Measurements from ENCODE around the gene PADI3. TPM values are rescaled to one million over a fixed set of nuclear protein-coding genes. Genes with fewer than 3 reads are reported as not detected.
"Not testable (repeated sequence)": the region's sequence is repeated elsewhere in the genome, so short reads cannot be mapped to it uniquely, and the experiment has no call there.

PADI3 gene
- total RNA-seq, 1 experiment from 2014 or later = 2.5 TPM

DNA sequence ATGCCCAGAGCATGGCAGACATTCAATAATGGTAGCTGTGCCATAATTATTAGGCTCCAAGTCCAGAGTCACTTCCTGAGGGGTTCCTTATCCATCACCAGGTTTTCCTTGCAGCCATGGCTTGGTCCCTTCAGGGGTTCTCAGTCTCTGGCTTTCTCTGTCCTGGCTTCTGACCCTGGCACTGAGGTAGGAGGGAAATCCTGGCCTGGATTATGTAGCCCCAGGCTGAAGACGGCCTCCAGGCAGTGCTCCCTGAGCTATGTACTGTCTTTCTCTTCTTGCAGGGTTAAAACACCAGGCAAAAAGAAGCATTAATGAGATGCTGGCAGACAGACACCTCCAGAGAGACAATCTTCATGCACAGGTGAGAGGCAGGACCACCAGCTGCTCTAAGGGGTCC lies 9.5 kb upstream of the PADI3 start:
- no peak overlapping the region for H3K27ac Mint-ChIP-seq
- peak; percentile 87 for DNase-seq
- no CpG with 5 or more reads among the region's 1 CpG for WGBS (ENCODE audit: extremely low coverage, insufficient read length, low lambda C conversion rate)

DNA sequence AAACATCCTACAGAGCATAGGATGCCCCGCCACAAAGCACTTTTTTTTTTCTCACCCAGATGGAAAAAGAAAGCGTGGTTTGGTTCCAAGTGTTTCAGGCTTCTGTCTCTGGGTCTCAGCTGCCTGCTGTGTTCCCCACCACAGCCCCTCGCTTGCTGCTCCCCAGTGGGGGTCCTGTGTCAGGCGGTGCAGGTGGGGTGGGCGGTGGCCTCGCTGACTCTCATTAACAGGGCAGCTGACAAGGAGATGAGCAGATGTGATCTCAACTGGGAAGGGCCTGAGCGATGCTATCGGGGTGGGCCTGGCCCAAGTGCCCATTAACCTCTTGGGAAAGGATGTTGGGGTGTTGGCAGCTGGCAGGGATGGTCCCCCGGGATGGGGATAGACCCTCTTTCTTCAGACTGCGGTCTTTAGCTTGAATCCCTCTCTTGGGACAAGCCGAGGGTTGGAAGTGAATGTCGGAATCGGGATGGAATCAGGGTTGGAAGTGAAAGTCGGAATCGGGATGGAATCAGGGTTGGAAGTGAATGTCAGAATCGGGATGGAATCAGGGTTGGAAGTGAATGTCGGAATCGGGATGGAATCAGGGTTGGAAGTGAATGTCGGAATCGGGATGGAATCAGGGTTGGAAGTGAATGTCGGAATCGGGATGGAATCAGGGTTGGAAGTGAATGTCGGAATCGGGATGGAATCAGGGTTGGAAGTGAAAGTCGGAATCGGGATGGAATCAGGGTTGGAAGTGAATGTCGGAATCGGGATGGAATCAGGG lies 7.7 kb upstream of the PADI3 start:
- H3K79me1 ChIP-seq (ENCODE audit: insufficient read depth, low read depth, low read length, poor library complexity, severe bottlenecking); H3K4ac ChIP-seq (ENCODE audit: low read depth, low read length); DNase-seq; H2BK120ac ChIP-seq (ENCODE audit: low read depth, low read length, poor library complexity, severe bottlenecking); H3K9ac ChIP-seq (ENCODE audit: extremely low read depth, insufficient read length, low read length); H3K27ac Mint-ChIP-seq; H3T11ph ChIP-seq (ENCODE audit: low read length); H3K27me3 ChIP-seq (ENCODE audit: insufficient read depth, low read length); H3K18ac ChIP-seq (ENCODE audit: insufficient read length, low read depth, low read length); H2AK5ac ChIP-seq (ENCODE audit: insufficient read length, low read length); H3K23ac ChIP-seq (ENCODE audit: insufficient read length, low read depth, low read length); H2BK12ac ChIP-seq (ENCODE audit: insufficient read length, low read depth, low read length); H4K5ac ChIP-seq (ENCODE audit: insufficient read length, low read depth, low read length); H4K8ac ChIP-seq (replicated peaks; ENCODE audit: insufficient read length, low read depth, low read length); H3K14ac ChIP-seq (ENCODE audit: insufficient read depth, low read length); H3K9me3 Mint-ChIP-seq; H4K91ac ChIP-seq (ENCODE audit: insufficient read length, low read depth, low read length); H3K27ac ChIP-seq (ENCODE audit: insufficient read length, low read depth, low read length); H3K9me3 ChIP-seq (ENCODE audit: control insufficient read depth, low read depth, low read length); H3K23me2 ChIP-seq (ENCODE audit: insufficient read length, low read depth, low read length, poor library complexity, severe bottlenecking); H3K4me1 ChIP-seq (ENCODE audit: insufficient read depth, low read length); H3K56ac ChIP-seq (ENCODE audit: insufficient read length, low read depth, low read length); H2BK15ac ChIP-seq (ENCODE audit: low read depth, low read length); H2AFZ ChIP-seq (ENCODE audit: low read length); H2BK5ac ChIP-seq (ENCODE audit: insufficient read length, low read length); H4K20me1 ChIP-seq (ENCODE audit: control insufficient read depth, insufficient read depth, insufficient read length); H3K79me2 ChIP-seq (ENCODE audit: insufficient read depth, low read length); H3K27me3 Mint-ChIP-seq (ENCODE audit: low read depth); H3K36me3 Mint-ChIP-seq (ENCODE audit: insufficient read depth in 1 of 3, low read depth in 3 of 3); H2BK20ac ChIP-seq (ENCODE audit: low read depth, low read length, poor library complexity, severe bottlenecking): not testable (repeated sequence)
- no CpG with 5 or more reads among the region's 28 CpGs for WGBS (ENCODE audit: extremely low coverage, insufficient read length, low lambda C conversion rate)
- peaks cover 22 to 38% of the 10 kb centered on the region in 2 experiments for H3K4me1 Mint-ChIP-seq
- peak overlapping the region in 1 of 2 experiments; percentile 77; a peak in 3 of 5 replicates for H3K4me3 Mint-ChIP-seq
- H3K4me2 ChIP-seq (ENCODE audit: insufficient read depth, insufficient read length, low read length) = peak overlapping the region; percentile 56

More for the DNA sequence above, 9.5 kb upstream of the PADI3 start:
- no peaks in the 10 kb centered on the region; the same call in 1 of the 2 replicates for H3K27me3 ChIP-seq (ENCODE audit: insufficient read depth, low read length)
- no peak overlapping the region for H3T11ph ChIP-seq (ENCODE audit: low read length)
- H2BK120ac ChIP-seq (ENCODE audit: low read depth, low read length, poor library complexity, severe bottlenecking) = no peak overlapping the region
- H3K9me3 ChIP-seq (ENCODE audit: control insufficient read depth, low read depth, low read length) = no peaks in the 10 kb centered on the region
- H3K56ac ChIP-seq (ENCODE audit: insufficient read length, low read depth, low read length) = no peak overlapping the region
- Mint-ChIP-seq H3K4me1 (peaks cover 12 to 20% of the 10 kb centered on the region in 2 experiments), H3K9me3 (no peaks in the 10 kb centered on the region), H3K4me3 (no peak overlapping the region), H3K27me3 (ENCODE audit: low read depth) (no peaks in the 10 kb centered on the region), H3K36me3 (ENCODE audit: insufficient read depth in 1 of 3, low read depth in 3 of 3) (no peaks in the 10 kb centered on the region)
- no peaks in the 10 kb centered on the region for H3K79me1 ChIP-seq (ENCODE audit: insufficient read depth, low read depth, low read length, poor library complexity, severe bottlenecking)
- H2BK15ac ChIP-seq (ENCODE audit: low read depth, low read length) = no peak overlapping the region
- H2BK12ac ChIP-seq (ENCODE audit: insufficient read length, low read depth, low read length) = no peak overlapping the region
- no peak overlapping the region for H3K14ac ChIP-seq (ENCODE audit: insufficient read depth, low read length)
- H4K8ac ChIP-seq (replicated peaks; ENCODE audit: insufficient read length, low read depth, low read length) = no peak overlapping the region
- H3K18ac ChIP-seq (ENCODE audit: insufficient read length, low read depth, low read length) = no peak overlapping the region
- no peak overlapping the region for H2AK5ac ChIP-seq (ENCODE audit: insufficient read length, low read length)
- H2BK20ac ChIP-seq (ENCODE audit: low read depth, low read length, poor library complexity, severe bottlenecking) = no peak overlapping the region
- H4K91ac ChIP-seq (ENCODE audit: insufficient read length, low read depth, low read length) = no peak overlapping the region
- TF ChIP-seq, protein P1, sequence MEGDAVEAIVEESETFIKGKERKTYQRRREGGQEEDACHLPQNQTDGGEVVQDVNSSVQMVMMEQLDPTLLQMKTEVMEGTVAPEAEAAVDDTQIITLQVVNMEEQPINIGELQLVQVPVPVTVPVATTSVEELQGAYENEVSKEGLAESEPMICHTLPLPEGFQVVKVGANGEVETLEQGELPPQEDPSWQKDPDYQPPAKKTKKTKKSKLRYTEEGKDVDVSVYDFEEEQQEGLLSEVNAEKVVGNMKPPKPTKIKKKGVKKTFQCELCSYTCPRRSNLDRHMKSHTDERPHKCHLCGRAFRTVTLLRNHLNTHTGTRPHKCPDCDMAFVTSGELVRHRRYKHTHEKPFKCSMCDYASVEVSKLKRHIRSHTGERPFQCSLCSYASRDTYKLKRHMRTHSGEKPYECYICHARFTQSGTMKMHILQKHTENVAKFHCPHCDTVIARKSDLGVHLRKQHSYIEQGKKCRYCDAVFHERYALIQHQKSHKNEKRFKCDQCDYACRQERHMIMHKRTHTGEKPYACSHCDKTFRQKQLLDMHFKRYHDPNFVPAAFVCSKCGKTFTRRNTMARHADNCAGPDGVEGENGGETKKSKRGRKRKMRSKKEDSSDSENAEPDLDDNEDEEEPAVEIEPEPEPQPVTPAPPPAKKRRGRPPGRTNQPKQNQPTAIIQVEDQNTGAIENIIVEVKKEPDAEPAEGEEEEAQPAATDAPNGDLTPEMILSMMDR (conservative IDR thresholded peaks at IDR 0.05) = no peak
- no peak overlapping the region for H3K9ac ChIP-seq (ENCODE audit: extremely low read depth, insufficient read length, low read length)
- no peak overlapping the region for H2AFZ ChIP-seq (ENCODE audit: low read length)
- H4K5ac ChIP-seq (ENCODE audit: insufficient read length, low read depth, low read length) = no peak overlapping the region
- no peaks in the 10 kb centered on the region for H4K20me1 ChIP-seq (ENCODE audit: control insufficient read depth, insufficient read depth, insufficient read length)
- H3K4me1 ChIP-seq (ENCODE audit: insufficient read depth, low read length) = peaks cover 5% of the 10 kb centered on the region; the same call in 1 of the 2 replicates
- no peaks in the 10 kb centered on the region for H3K79me2 ChIP-seq (ENCODE audit: insufficient read depth, low read length)
- no peak overlapping the region for H3K27ac ChIP-seq (ENCODE audit: insufficient read length, low read depth, low read length)
- H3K23me2 ChIP-seq (ENCODE audit: insufficient read length, low read depth, low read length, poor library complexity, severe bottlenecking) = peaks cover 4% of the 10 kb centered on the region
- no peak overlapping the region for H3K23ac ChIP-seq (ENCODE audit: insufficient read length, low read depth, low read length)
- H3K4me2 ChIP-seq (ENCODE audit: insufficient read depth, insufficient read length, low read length) = no peak overlapping the region
- no peak overlapping the region for H3K4ac ChIP-seq (ENCODE audit: low read depth, low read length)
- no peak overlapping the region for H2BK5ac ChIP-seq (ENCODE audit: insufficient read length, low read length)

Measured in H9 (cell line).